ENCODE data around the gene TRPC1.

TRPC1 gene

GRCh38 chr3:142732066-142732465, 8.2 kb downstream of the TRPC1 start:
- H3K4me1 ChIP-seq (ENCODE audit: control insufficient read depth in 2 of 2, insufficient read depth in 1 of 2, low read depth in 1 of 2, low read length in 2 of 2) = peaks cover 1 to 3% of the 10 kb centered on the region in 2 donors
- no peak for DNase-seq (ENCODE audit: low spot score)
- H3K4me2 ChIP-seq (ENCODE audit: insufficient read depth, low read length, poor library complexity, severe bottlenecking) = no peak overlapping the region
- no peak overlapping the region for H3K9ac ChIP-seq (ENCODE audit: low read depth, low read length, poor library complexity)
- H2AK5ac ChIP-seq (ENCODE audit: low read depth, low read length) = no peak overlapping the region
- no peak overlapping the region for H3K18ac ChIP-seq (ENCODE audit: low read length)
- no peak overlapping the region for H3K4ac ChIP-seq (ENCODE audit: low read length)
- H2AFZ ChIP-seq (ENCODE audit: low read length) = no peak overlapping the region
- WGBS, 2 donors (ENCODE audit: extremely low coverage in 2 of 2, insufficient read length in 2 of 2, insufficient replicate concordance in 1 of 2) = no CpG with 5 or more reads among the region's 3 CpGs
- H3K14ac ChIP-seq (ENCODE audit: low read length) = no peak overlapping the region
- no peak overlapping the region for H2BK15ac ChIP-seq (ENCODE audit: low read length)
- no peak overlapping the region for H3K23ac ChIP-seq (ENCODE audit: low read depth, low read length, poor library complexity)
- no peak overlapping the region for H2BK5ac ChIP-seq (ENCODE audit: low read length)
- H3K27ac ChIP-seq (replicated peaks; ENCODE audit: low read length) = no peak overlapping the region
- peaks cover 0 to 5% of the 10 kb centered on the region in 2 donors for H3K9me3 ChIP-seq (replicated peaks in 1 of 2; ENCODE audit: control insufficient read depth in 2 of 2, insufficient read depth in 1 of 2, low read depth in 1 of 2, low read length in 2 of 2)
- H2BK12ac ChIP-seq (ENCODE audit: low read length) = no peak overlapping the region
- peaks cover 0 to 8% of the 10 kb centered on the region in 2 donors for H3K36me3 ChIP-seq (replicated peaks in 1 of 2; ENCODE audit: control insufficient read depth in 2 of 2, insufficient read depth in 2 of 2, low read length in 2 of 2)
- no peaks in the 10 kb centered on the region for H3K79me1 ChIP-seq (ENCODE audit: low read depth, low read length)
- H4K8ac ChIP-seq (ENCODE audit: low read depth, low read length) = no peak overlapping the region
- no peaks in the 10 kb centered on the region for H3K27me3 ChIP-seq (ENCODE audit: control insufficient read depth in 3 of 3, insufficient read depth in 3 of 3, low read depth in 1 of 3, low read length in 3 of 3)
- no peak overlapping the region for H2BK120ac ChIP-seq (ENCODE audit: low read depth, low read length)
- H3K4me3 ChIP-seq (ENCODE audit: low read length in 2 of 2) = no peak overlapping the region
- no peak overlapping the region for H4K91ac ChIP-seq (ENCODE audit: low read depth, low read length, poor library complexity)

GRCh38 chr3:142734834-142735233, 11.0 kb downstream of the TRPC1 start:
- Histone ChIP-seq H2AFZ (ENCODE audit: low read length) (no peak overlapping the region), H3K36me3 (replicated peaks in 1 of 2; ENCODE audit: control insufficient read depth in 2 of 2, insufficient read depth in 2 of 2, low read length in 2 of 2) (peaks cover 0 to 3% of the 10 kb centered on the region in 2 donors), H3K9ac (ENCODE audit: low read depth, low read length, poor library complexity) (no peak overlapping the region), H2BK15ac (ENCODE audit: low read length) (no peak overlapping the region), H3K27me3 (ENCODE audit: control insufficient read depth in 3 of 3, insufficient read depth in 3 of 3, low read depth in 1 of 3, low read length in 3 of 3) (no peaks in the 10 kb centered on the region), H3K23ac (ENCODE audit: low read depth, low read length, poor library complexity) (no peak overlapping the region), H3K4ac (ENCODE audit: low read length) (no peak overlapping the region), H3K4me1 (ENCODE audit: control insufficient read depth in 2 of 2, insufficient read depth in 1 of 2, low read depth in 1 of 2, low read length in 2 of 2) (peaks cover 1 to 3% of the 10 kb centered on the region in 2 donors), H3K79me1 (ENCODE audit: low read depth, low read length) (no peaks in the 10 kb centered on the region), H2BK5ac (ENCODE audit: low read length) (no peak overlapping the region), H3K9me3 (replicated peaks in 1 of 2; ENCODE audit: control insufficient read depth in 2 of 2, insufficient read depth in 1 of 2, low read depth in 1 of 2, low read length in 2 of 2) (peaks cover 0 to 5% of the 10 kb centered on the region in 2 donors), H3K4me2 (ENCODE audit: insufficient read depth, low read length, poor library complexity, severe bottlenecking) (no peak overlapping the region), H3K27ac (replicated peaks; ENCODE audit: low read length) (no peak overlapping the region), H2BK120ac (ENCODE audit: low read depth, low read length) (no peak overlapping the region), H4K91ac (ENCODE audit: low read depth, low read length, poor library complexity) (no peak overlapping the region), H3K18ac (ENCODE audit: low read length) (no peak overlapping the region), H3K4me3 (ENCODE audit: low read length in 2 of 2) (no peak overlapping the region), H2BK12ac (ENCODE audit: low read length) (no peak overlapping the region), H2AK5ac (ENCODE audit: low read depth, low read length) (no peak overlapping the region), H4K8ac (ENCODE audit: low read depth, low read length) (no peak overlapping the region), H3K14ac (ENCODE audit: low read length) (no peak overlapping the region)
- no CpG with 5 or more reads among the region's 2 CpGs for WGBS, 2 donors (ENCODE audit: extremely low coverage in 2 of 2, insufficient read length in 2 of 2, insufficient replicate concordance in 1 of 2)
- DNase-seq (ENCODE audit: low spot score) = no peak

- Histone ChIP-seq H3K4me3 (ENCODE audit: low read length in 2 of 2) (no peak overlapping the region), H3K14ac (ENCODE audit: low read length) (no peak overlapping the region), H2BK5ac (ENCODE audit: low read length) (no peak overlapping the region), H4K91ac (ENCODE audit: low read depth, low read length, poor library complexity) (no peak overlapping the region), H3K4me2 (ENCODE audit: insufficient read depth, low read length, poor library complexity, severe bottlenecking) (no peak overlapping the region), H3K4ac (ENCODE audit: low read length) (no peak overlapping the region), H2AFZ (ENCODE audit: low read length) (no peak overlapping the region), H3K79me1 (ENCODE audit: low read depth, low read length) (no peaks in the 10 kb centered on the region), H3K4me1 (ENCODE audit: control insufficient read depth in 2 of 2, insufficient read depth in 1 of 2, low read depth in 1 of 2, low read length in 2 of 2) (peaks cover 1 to 3% of the 10 kb centered on the region in 2 donors), H4K8ac (ENCODE audit: low read depth, low read length) (no peak overlapping the region), H2AK5ac (ENCODE audit: low read depth, low read length) (no peak overlapping the region), H2BK15ac (ENCODE audit: low read length) (no peak overlapping the region), H3K9me3 (replicated peaks in 1 of 2; ENCODE audit: control insufficient read depth in 2 of 2, insufficient read depth in 1 of 2, low read depth in 1 of 2, low read length in 2 of 2) (peaks cover 0 to 5% of the 10 kb centered on the region in 2 donors), H2BK12ac (ENCODE audit: low read length) (no peak overlapping the region), H3K18ac (ENCODE audit: low read length) (no peak overlapping the region), H3K27me3 (ENCODE audit: control insufficient read depth in 3 of 3, insufficient read depth in 3 of 3, low read depth in 1 of 3, low read length in 3 of 3) (no peaks in the 10 kb centered on the region), H3K27ac (replicated peaks; ENCODE audit: low read length) (no peak overlapping the region), H3K23ac (ENCODE audit: low read depth, low read length, poor library complexity) (no peak overlapping the region), H2BK120ac (ENCODE audit: low read depth, low read length) (no peak overlapping the region), H3K36me3 (replicated peaks in 1 of 2; ENCODE audit: control insufficient read depth in 2 of 2, insufficient read depth in 2 of 2, low read length in 2 of 2) (peaks cover 0 to 3% of the 10 kb centered on the region in 2 donors), H3K9ac (ENCODE audit: low read depth, low read length, poor library complexity) (no peak overlapping the region)
- no peak for DNase-seq (ENCODE audit: low spot score)
Measured at GRCh38 chr3:142735462-142735861, 11.6 kb downstream of the TRPC1 start.

- Histone ChIP-seq H3K36me3 (replicated peaks in 1 of 2; ENCODE audit: control insufficient read depth in 2 of 2, insufficient read depth in 2 of 2, low read length in 2 of 2) (no peaks in the 10 kb centered on the region), H3K14ac (ENCODE audit: low read length) (no peak overlapping the region), H4K8ac (ENCODE audit: low read depth, low read length) (no peak overlapping the region), H2AK5ac (ENCODE audit: low read depth, low read length) (no peak overlapping the region), H3K4ac (ENCODE audit: low read length) (no peak overlapping the region), H3K18ac (ENCODE audit: low read length) (no peak overlapping the region), H3K27ac (replicated peaks; ENCODE audit: low read length) (no peak overlapping the region), H3K9ac (ENCODE audit: low read depth, low read length, poor library complexity) (no peak overlapping the region), H3K23ac (ENCODE audit: low read depth, low read length, poor library complexity) (no peak overlapping the region), H2AFZ (ENCODE audit: low read length) (no peak overlapping the region), H3K4me3 (ENCODE audit: low read length in 2 of 2) (no peak overlapping the region), H3K9me3 (replicated peaks in 1 of 2; ENCODE audit: control insufficient read depth in 2 of 2, insufficient read depth in 1 of 2, low read depth in 1 of 2, low read length in 2 of 2) (no peaks in the 10 kb centered on the region), H2BK120ac (ENCODE audit: low read depth, low read length) (no peak overlapping the region), H2BK5ac (ENCODE audit: low read length) (no peak overlapping the region), H3K27me3 (ENCODE audit: control insufficient read depth in 3 of 3, insufficient read depth in 3 of 3, low read depth in 1 of 3, low read length in 3 of 3) (no peaks in the 10 kb centered on the region), H2BK12ac (ENCODE audit: low read length) (no peak overlapping the region), H3K4me1 (ENCODE audit: control insufficient read depth in 2 of 2, insufficient read depth in 1 of 2, low read depth in 1 of 2, low read length in 2 of 2) (peaks cover 1 to 3% of the 10 kb centered on the region in 2 donors), H2BK15ac (ENCODE audit: low read length) (no peak overlapping the region), H3K79me1 (ENCODE audit: low read depth, low read length) (no peaks in the 10 kb centered on the region), H4K91ac (ENCODE audit: low read depth, low read length, poor library complexity) (no peak overlapping the region), H3K4me2 (ENCODE audit: insufficient read depth, low read length, poor library complexity, severe bottlenecking) (no peak overlapping the region)
- DNase-seq (ENCODE audit: low spot score) = no peak
Measured at GRCh38 chr3:142738396-142738795, 14.6 kb downstream of the TRPC1 start.
